Astrocyte of the cerebellum (primary cell): ENCODE data around the gene PXYLP1.

Source experiments
- DNase-seq: peaks from one replicate; pipeline ENCODE4 v3.0.0-alpha.2; 2011; ENCODE audit warnings: low read depth
- H3K4me3 ChIP-seq: 2 replicates; pipeline ENCODE4 v1.5.1; 2011; ENCODE audit warnings: mild to moderate bottlenecking, low read depth, low read length, moderate library complexity
- in situ Hi-C: cut with HindIII; loops from 2 replicates; pipeline ENCODE4 v1.10.0; 2017; ENCODE audit warnings: low sequenced_read_pairs
- TF ChIP-seq, protein P1 (sequence below): IDR thresholded peaks from 2 replicates; pipeline ENCODE4 v1.5.1; 2012; ENCODE audit warnings: low read length, low read depth, moderate library complexity, mild to moderate bottlenecking; ENCODE audit errors: missing control alignments

Gene PXYLP1

GRCh38 chr3:141240286-141240685 is 8.7 kb downstream of the PXYLP1 start:
- no peak overlapping the region for H3K4me3 ChIP-seq
- no peak for DNase-seq
- TF ChIP-seq, protein P1, sequence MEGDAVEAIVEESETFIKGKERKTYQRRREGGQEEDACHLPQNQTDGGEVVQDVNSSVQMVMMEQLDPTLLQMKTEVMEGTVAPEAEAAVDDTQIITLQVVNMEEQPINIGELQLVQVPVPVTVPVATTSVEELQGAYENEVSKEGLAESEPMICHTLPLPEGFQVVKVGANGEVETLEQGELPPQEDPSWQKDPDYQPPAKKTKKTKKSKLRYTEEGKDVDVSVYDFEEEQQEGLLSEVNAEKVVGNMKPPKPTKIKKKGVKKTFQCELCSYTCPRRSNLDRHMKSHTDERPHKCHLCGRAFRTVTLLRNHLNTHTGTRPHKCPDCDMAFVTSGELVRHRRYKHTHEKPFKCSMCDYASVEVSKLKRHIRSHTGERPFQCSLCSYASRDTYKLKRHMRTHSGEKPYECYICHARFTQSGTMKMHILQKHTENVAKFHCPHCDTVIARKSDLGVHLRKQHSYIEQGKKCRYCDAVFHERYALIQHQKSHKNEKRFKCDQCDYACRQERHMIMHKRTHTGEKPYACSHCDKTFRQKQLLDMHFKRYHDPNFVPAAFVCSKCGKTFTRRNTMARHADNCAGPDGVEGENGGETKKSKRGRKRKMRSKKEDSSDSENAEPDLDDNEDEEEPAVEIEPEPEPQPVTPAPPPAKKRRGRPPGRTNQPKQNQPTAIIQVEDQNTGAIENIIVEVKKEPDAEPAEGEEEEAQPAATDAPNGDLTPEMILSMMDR = no peak
- in situ Hi-C loops = no loop called here

- in situ Hi-C loops = no loop called here
- TF ChIP-seq, protein P1 = no peak
- no peak overlapping the region for H3K4me3 ChIP-seq
- peak; percentile 53 for DNase-seq
Observed at GRCh38 chr3:141240687-141241615, 9.3 kb downstream of the PXYLP1 start.

GRCh38 chr3:141241616-141242376 is 10.2 kb downstream of the PXYLP1 start:
- in situ Hi-C loops = no loop called here
- H3K4me3 ChIP-seq = no peak overlapping the region
- no peak for DNase-seq
- TF ChIP-seq, protein P1 = no peak

DNA sequence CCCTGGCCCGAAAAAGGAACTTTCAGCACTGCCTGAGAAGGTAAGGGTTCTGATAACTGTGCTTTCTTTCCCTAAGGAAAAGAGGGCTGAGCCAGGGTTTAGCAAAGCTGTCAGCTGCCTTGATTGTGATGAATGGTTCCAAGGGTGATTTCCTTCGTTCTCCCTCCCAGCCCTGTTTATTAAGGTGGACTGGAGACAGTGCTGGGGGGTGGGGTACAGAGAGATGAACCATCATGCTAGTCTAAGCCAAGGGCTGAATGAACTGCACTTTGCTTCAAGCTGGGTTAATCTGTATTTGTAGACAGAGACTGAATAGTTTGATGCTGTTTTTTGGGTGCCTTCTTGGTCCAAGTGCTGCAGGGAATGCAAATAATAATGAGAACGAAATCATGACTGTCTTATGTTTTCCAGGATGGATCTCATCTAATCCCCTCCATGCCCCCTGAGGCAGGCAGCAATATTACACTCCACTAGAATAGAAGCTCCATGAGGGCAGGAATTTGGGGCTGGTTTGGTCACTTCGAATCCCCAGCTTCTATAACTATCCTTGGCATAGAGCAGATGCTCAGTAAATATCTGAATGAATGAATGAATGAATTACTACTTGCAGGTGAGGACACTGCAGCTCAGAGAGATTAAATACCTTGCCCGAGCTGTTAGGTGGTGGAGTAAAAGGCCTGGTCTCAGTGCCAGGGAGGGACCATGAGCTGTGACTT is 10.9 kb downstream of the PXYLP1 start:
- in situ Hi-C loops = no loop called here
- DNase-seq = no peak
- no peak overlapping the region for H3K4me3 ChIP-seq
- TF ChIP-seq, protein P1 = no peak

GRCh38 chr3:141243271-141243707 is 11.7 kb downstream of the PXYLP1 start:
- in situ Hi-C loops = no loop called here

More at GRCh38 chr3:141243271-141243707, 11.7 kb downstream of the PXYLP1 start:
- TF ChIP-seq, protein P1 = no peak
- H3K4me3 ChIP-seq = no peak overlapping the region
- DNase-seq = no peak
